GM15510 (cell line): ENCODE results near the gene LSAMP.

Experiments used
- POLR2A ChIP-seq: IDR thresholded peaks from 3 replicates; pipeline ENCODE4 v1.6.1; 2011; ENCODE audit warnings: borderline replicate concordance; ENCODE audit not compliant: insufficient read length; ENCODE audit errors: extremely low read depth

Gene LSAMP

GRCh38 chr3:116164039-116164438 is 281.2 kb downstream of the LSAMP start:
- TF ChIP-seq POLR2A: no peak

- TF ChIP-seq POLR2A: no peak
Observed at GRCh38 chr3:116161575-116162525, 283.4 kb downstream of the LSAMP start.

GRCh38 chr3:116160594-116160993 is 284.7 kb downstream of the LSAMP start:
- TF ChIP-seq POLR2A: no peak

GRCh38 chr3:116155841-116156240 is 289.4 kb downstream of the LSAMP start:
- TF ChIP-seq POLR2A: no peak

GRCh38 chr3:116154389-116154788 is 290.9 kb downstream of the LSAMP start:
- TF ChIP-seq POLR2A: no peak

- TF ChIP-seq POLR2A: no peak
Observed at GRCh38 chr3:116153174-116153573, 292.1 kb downstream of the LSAMP start.

GRCh38 chr3:116150655-116151167 is 294.6 kb downstream of the LSAMP start:
- TF ChIP-seq POLR2A: no peak

- TF ChIP-seq POLR2A: no peak
Observed at GRCh38 chr3:116148881-116149851, 296.1 kb downstream of the LSAMP start.

- no peak for TF ChIP-seq POLR2A
Observed at GRCh38 chr3:116145613-116146012, 299.7 kb downstream of the LSAMP start.

- TF ChIP-seq POLR2A: no peak
Observed at GRCh38 chr3:116141724-116142123, 303.6 kb downstream of the LSAMP start.

- TF ChIP-seq POLR2A: no peak
Observed at GRCh38 chr3:116140100-116140689, 305.1 kb downstream of the LSAMP start.

GRCh38 chr3:116139641-116140040 is 305.6 kb downstream of the LSAMP start:
- TF ChIP-seq POLR2A: no peak

- TF ChIP-seq POLR2A: no peak
Observed at GRCh38 chr3:116135457-116136085, 309.7 kb downstream of the LSAMP start.

- TF ChIP-seq POLR2A: no peak
Observed at GRCh38 chr3:116129187-116129946, 315.9 kb downstream of the LSAMP start.

- no peak for TF ChIP-seq POLR2A
Observed at GRCh38 chr3:116127464-116127863, 317.8 kb downstream of the LSAMP start.
